ENCODE results near the gene FUOM.
"Not testable (repeated sequence)": the region's sequence is repeated elsewhere in the genome, so short reads cannot be mapped to it uniquely, and the experiment has no call there.

FUOM gene

DNA sequence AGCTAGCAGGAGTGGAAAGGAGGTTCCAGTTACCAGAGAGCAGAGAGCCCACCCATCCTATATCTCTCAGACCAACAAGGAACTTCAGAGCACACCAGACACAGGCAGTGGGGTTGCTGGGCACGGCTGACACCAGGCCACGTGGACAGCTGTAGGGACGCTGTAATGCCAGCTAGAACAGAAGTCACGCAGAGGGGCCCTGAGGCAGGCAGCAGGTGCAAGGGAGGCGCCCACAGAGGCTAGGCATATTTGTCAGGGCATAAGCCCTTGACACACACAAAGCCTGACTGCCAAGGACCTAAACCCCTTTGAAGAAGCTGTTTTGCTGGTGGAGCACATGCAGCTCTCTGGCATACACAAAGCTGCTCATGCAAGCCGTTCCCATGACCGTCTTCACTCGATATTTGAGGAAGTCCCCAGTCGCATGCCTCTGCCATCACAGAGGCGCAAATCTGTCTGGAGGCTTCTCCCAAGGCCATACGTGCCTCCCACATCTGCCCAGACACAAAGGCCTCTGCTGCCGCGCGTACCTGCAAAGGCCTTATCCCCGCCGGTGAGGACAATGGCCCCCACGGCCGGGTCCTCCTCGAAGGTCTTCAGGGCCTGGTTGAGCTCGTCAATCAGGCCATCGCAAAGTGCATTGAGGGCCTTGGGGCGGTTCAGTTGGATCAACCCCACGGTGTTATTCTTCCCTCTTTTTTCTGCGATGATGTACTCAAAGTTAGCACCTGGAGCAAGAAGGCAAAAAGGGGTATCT is 12.4 kb upstream of the FUOM start:
- no peak for DNase-seq (ENCODE audit: low read depth in 4 of 4, low spot score in 1 of 4)

GRCh38 chr10:133368153-133368552 is 10.3 kb upstream of the FUOM start:
- no peak for DNase-seq (ENCODE audit: low read depth in 4 of 4, low spot score in 1 of 4)

GRCh38 chr10:133367461-133367860 is 9.6 kb upstream of the FUOM start:
- DNase-seq (ENCODE audit: low read depth in 4 of 4, low spot score in 1 of 4): not testable (repeated sequence)

DNA sequence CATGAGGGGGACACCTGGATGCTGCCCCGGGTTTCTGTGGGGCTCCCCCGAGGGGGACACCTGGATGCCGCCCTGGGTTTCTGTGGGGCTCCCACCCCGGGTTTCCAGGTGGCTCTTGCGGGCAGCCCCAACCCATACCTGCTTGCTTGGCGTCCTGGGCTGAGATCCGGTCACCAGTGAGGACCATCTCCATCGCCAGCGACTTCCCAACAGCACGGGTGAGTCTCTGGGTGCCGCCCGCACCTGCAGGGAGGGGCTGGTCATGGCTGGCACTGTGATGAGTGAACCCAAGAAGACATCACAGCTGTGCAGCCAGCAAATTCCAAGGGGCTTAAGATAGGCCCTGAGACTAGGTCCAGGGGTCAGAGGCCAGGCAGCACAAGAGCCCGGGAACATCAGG is 8.9 kb upstream of the FUOM start:
- no peak for DNase-seq (ENCODE audit: low read depth in 4 of 4, low spot score in 1 of 4)

DNA sequence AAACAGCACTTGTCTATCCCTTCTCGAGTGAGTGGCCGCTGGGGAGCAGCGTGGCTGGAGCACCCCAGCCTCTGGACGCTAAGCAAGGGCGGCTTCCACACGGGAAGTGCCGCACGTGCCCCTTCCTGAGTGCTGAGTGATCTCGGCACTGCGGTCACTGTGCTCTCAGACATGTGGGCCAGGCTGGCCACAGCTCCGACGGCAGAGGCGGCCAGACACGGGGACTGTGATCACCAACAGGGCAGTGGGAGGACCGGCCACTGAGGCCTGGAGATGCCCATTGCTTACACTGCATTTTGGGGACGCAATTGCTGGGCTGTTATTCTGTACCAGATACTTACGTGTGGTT is 8.3 kb upstream of the FUOM start:
- no peak for DNase-seq (ENCODE audit: low read depth in 4 of 4, low spot score in 1 of 4)

GRCh38 chr10:133365461-133366129 is 7.8 kb upstream of the FUOM start:
- DNase-seq (ENCODE audit: low read depth in 4 of 4, low spot score in 1 of 4): no peak

DNA sequence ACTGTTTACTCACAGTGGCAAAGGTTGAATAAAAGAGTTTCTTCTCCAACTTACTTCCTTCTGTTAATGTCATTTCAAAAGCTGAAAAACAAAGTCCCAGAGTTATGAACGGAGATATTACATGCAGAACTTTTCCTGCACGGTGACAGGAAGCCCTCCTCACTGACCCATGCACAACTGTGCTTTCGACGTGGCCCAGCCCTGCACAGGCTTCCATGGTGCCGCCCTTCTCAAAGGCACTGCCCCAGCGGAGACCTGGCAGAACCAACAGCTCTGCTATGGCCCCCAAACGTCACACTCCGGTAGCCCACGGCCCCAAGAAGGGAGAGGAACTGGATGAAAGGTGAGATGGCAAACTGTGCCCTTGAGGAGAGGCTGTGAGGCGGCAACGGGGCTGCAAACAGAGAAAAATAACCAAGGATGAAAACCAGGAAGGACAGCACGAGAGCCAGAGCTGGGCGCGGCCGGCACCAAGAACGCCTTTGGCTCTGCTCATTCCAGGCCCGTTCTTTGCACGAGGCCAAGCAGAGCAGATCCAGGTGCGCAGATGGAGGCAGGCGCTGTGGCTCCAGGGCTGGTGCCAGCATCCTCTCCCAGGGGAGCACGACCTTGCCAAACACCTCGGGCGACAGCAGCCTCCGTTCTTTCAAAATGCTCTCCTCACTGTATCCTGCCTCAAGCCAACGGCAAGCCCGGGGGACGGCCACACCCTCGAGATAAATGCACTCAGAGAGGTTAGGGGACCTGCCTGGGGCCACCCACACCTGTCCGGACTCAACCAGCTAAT is 7.0 kb upstream of the FUOM start:
- DNase-seq (ENCODE audit: low read depth in 4 of 4, low spot score in 1 of 4): no peak

DNA sequence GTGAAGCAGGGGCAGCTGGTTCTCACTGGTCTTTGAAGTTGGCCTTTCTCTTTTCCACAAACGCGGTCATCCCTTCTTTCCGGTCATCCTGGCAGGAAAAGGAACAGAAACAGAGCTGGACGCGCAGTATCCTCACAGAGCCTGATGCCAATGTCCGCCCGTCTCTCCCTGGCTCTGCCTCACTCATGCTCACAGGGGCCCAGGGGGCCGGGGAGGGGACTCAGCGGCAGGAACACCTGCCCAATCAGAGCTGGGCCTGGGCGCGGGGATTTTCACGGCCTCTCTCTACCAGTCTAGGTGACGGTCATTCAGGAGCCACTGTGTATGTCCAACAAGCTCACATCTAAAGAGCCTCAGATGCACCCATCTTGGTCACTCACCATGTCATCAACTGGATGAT is 5.0 kb upstream of the FUOM start:
- DNase-seq (ENCODE audit: low read depth in 4 of 4, low spot score in 1 of 4): no peak

GRCh38 chr10:133361773-133362441 is 4.1 kb upstream of the FUOM start:
- DNase-seq (ENCODE audit: low read depth in 4 of 4, low spot score in 1 of 4): no peak

- no peak for DNase-seq (ENCODE audit: low read depth in 4 of 4, low spot score in 1 of 4)
Measured at GRCh38 chr10:133361227-133361626, 3.4 kb upstream of the FUOM start.

DNA sequence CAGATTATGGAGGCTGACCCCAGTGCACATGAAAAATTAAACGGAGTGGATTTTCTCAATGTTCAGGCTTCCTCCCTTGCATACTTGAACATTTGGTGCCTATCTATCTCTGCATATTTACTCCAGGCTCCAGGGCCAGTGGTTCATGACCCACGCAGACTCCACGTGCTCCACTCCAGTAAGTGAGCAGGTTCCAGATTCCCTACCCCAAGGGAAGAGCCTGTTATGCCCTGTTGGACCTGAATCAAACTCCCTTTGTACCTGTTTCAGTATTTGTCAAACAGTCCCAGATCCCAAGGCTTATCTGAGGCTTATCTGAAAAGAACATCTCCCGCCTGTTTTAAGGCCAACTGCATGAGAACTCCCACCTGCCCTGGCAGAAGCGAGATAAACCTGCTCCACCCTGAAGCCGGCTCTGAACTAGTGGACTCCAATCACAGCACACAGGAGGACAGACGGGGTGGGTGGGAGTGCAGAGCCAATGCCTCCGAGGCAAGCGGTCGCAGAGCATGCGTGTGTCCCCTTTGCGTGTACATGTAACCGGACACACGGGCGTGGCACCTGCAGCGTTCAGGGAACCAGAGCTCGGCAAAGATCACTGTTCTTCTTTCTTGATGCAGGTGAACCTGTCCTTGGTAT is 2.3 kb upstream of the FUOM start:
- no peak for DNase-seq (ENCODE audit: low read depth in 4 of 4, low spot score in 1 of 4)

GRCh38 chr10:133359554-133359971 is 1.7 kb upstream of the FUOM start:
- no peak for DNase-seq (ENCODE audit: low read depth in 4 of 4, low spot score in 1 of 4)

GRCh38 chr10:133358925-133359310 is 1.1 kb upstream of the FUOM start:
- DNase-seq (ENCODE audit: low read depth in 4 of 4, low spot score in 1 of 4): no peak

DNA sequence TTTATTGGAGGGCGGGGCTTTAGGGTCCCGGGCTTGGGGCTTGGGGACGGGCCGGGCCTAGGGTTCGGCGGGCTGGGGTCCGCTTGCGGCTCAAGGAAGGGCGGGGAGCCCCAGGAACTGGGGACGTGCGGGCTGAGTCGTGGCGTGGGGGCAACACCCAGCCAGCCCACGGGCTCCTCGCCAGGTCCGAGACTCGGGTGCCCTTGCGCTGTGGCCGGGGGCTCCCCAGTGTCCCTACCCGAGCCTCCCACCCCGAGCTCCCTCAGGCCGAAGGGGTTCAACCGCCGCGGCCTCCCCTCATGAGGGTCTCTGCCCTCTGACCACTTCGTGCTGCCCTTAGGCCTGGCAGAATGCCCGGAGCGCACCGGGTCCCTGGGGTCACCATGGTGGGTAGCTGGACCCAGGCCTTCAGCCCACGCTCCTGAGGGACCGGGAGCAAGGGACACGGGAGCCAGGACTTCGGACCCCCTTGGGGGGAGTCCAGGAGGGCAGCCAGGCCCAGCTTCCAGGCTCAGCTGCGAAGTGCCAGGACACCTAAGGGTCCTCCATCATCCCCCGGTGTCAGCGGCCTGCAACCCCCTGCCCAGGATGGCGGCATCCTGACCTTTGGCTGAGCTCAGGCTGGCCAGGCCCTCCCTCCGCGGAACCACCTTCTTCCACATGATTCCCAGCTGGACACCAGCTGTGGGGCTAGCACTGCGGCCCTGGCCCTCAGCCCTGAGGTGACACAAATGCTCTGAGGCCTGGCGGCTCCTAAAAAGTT is 524 bp upstream of the FUOM start:
- DNase-seq (ENCODE audit: low read depth in 4 of 4, low spot score in 1 of 4): no peak

GRCh38 chr10:133356549-133357284 is 1.1 kb downstream of the FUOM start:
- DNase-seq (ENCODE audit: low read depth in 4 of 4, low spot score in 1 of 4): no peak

GRCh38 chr10:133355991-133356390 is 1.8 kb downstream of the FUOM start:
- no peak for DNase-seq (ENCODE audit: low read depth in 4 of 4, low spot score in 1 of 4)

GRCh38 chr10:133355266-133355665 is 2.6 kb downstream of the FUOM start:
- no peak for DNase-seq (ENCODE audit: low read depth in 4 of 4, low spot score in 1 of 4)

GRCh38 chr10:133354672-133355240 is 3.1 kb downstream of the FUOM start:
- no peak for DNase-seq (ENCODE audit: low read depth in 4 of 4, low spot score in 1 of 4)

- no peak for DNase-seq (ENCODE audit: low read depth in 4 of 4, low spot score in 1 of 4)
Measured at GRCh38 chr10:133353988-133354605, 3.7 kb downstream of the FUOM start.
